Fibroblast of lung (primary cell): ENCODE data around the gene PACSIN1.

Source experiments
- CTCF ChIP-seq, 2 donors: IDR thresholded peaks in 1 of 2; conservative IDR thresholded peaks in 1 of 2; 1 replicate in 1 of 2; 2 replicates in 1 of 2; pipeline ENCODE4 v1.5.1; 2011 to 2012; ENCODE audit warnings: low read length in 2 of 2, control low read depth in 1 of 2, inconsistent platforms in 1 of 2, low read depth in 1 of 2, mild to moderate bottlenecking in 1 of 2
- EZH2 ChIP-seq: IDR thresholded peaks from 2 replicates; pipeline ENCODE4 v1.5.1; 2012; ENCODE audit warnings: low read length, control low read depth, mild to moderate bottlenecking; ENCODE audit errors: missing control alignments

DNA sequence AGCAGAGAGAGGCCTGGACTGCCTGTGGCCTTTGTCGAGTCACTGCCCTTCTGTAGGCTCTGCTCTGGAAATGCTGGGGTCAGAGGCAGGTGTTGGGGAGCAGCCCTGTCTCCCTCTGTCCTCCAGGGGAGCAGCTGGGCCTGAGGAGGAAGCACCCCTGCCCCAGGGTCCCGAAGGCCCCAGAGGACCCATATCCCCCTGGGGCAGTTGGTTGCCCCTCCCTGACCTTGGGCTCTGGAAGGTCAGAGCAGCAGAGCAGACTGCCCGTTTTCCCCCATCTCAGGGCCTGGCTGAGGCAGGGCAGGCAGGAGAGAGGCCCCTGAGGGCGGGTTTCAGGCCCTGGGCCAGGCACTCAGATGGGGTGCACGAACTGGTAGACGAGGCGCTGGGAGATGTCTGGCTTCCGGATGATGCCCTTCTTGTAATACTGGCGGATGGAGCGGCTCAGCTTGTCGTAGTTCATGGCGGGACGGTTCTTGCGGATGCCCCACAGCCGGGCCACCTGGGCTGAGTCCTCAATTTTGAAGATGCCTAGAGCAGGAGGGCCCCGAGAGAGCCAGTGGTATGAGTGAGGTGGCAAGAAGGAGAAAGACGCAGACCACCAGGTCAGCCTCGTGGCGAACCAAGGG is 72.2 kb downstream of the PACSIN1 start:
- TF ChIP-seq CTCF (conservative IDR thresholded peaks at IDR 0.05 in 1 of 2, IDR thresholded peaks at IDR 0.05 in 1 of 2; ENCODE audit: low read depth in 1 of 2, low read length in 2 of 2): no peak
- TF ChIP-seq EZH2: no peak
